Stomach (tissue), 4 donors: ENCODE data around the gene MYOM1.
"Not testable (repeated sequence)": the region's sequence is repeated elsewhere in the genome, so short reads cannot be mapped to it uniquely, and the experiment has no call there.

Experiments used
- CTCF ChIP-seq, 7 experiments: fragments of 450-650 bp in 4 of 7; fragments of 200-600 bp in 3 of 7; sonication (generic) in 3 of 7; IDR thresholded peaks; one replicate each; pipeline ENCODE4 v1.5.1; 2016 to 2019; ENCODE audit warnings: antibody characterized with exemption in 7 of 7, control low read depth in 2 of 7, mild to moderate bottlenecking in 1 of 7
- EP300 ChIP-seq: sonication (generic); formaldehyde crosslinking; IDR thresholded peaks from one replicate; pipeline ENCODE4 v1.6.1; 2017; ENCODE audit warnings: antibody characterized with exemption
- POLR2AphosphoS5 ChIP-seq, 3 donors: sonication (generic); formaldehyde crosslinking; IDR thresholded peaks; one replicate each; pipeline ENCODE4 v1.6.1; 2016; ENCODE audit warnings: antibody characterized with exemption in 3 of 3

DNA sequence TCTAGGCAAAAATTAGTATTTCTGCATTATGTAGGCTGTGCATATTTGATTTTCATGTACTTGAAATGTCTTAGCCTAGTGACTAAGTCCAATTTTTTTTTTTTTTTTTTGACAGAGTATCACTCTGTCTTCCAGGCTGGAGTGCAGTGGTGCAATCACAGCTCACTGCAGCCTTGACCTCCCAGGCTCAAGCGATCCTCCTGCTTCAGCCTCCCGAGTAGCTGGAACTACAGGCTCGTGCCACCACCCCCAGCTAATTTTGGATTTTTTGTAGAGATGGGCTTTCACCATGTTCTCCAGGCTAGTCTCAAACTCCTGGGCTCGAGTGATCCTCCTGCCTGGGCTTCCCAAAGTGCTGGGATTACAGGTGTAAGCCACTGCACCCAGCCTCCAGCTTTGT, 156.0 kb downstream of the MYOM1 start:
- not testable (repeated sequence) for TF ChIP-seq EP300; CTCF (IDR thresholded peaks at IDR 0.05); POLR2AphosphoS5 (IDR thresholded peaks at IDR 0.05)
